GM19438 (cell line): Measurements from ENCODE around the gene SOX10.
"Not testable (repeated sequence)": the region's sequence is repeated elsewhere in the genome, so short reads cannot be mapped to it uniquely, and the experiment has no call there.

Source experiments
- ATAC-seq: cut with Tn5 transposase; IDR thresholded peaks from one replicate; pipeline ENCODE4 v1.9.1; 2021; ENCODE audit warnings: low read depth; ENCODE audit not compliant: unreplicated experiment

Gene SOX10

DNA sequence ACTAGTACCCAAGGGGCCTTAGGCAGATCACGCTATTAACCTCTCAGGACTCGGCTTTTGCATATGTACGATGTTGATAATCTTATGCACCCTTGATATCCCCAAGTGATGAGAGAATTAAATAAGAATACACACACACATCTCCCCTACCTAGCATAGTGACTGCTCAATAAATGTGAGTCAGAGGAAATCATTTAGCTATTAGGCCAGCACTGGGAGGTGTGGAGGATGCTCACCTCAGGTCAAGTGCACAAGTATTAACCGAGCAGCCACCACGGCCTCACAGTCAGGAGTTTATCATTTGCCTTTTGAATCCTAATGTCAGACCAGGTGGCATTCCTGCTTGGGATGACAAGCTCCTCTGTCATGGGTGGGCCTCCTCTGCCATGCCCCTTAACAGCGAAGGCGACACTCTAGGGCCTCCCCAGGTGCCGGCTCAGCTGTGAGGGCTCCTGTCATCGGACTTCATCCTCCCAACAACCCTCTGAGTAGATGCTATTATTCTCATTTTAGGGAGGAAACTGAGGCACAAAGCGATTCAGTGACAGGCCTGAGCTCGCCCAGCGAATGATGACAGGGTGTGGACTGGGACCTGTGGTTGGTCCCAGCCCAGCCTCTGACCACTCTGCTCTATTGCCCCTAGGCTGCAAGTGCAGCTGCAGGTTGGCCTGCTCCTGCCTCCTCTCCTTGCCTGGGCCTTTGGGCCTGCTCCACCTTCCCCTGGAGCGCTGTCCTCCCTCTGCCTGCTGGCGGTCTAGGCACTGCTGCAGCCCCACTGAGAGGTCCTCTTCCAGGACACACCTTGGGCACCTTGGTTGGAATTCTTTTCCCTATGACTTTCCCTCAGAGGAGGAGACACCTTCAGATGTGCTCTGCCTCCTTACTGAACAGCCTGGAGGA, 5.0 kb upstream of the SOX10 start:
- ATAC-seq = no peak

DNA sequence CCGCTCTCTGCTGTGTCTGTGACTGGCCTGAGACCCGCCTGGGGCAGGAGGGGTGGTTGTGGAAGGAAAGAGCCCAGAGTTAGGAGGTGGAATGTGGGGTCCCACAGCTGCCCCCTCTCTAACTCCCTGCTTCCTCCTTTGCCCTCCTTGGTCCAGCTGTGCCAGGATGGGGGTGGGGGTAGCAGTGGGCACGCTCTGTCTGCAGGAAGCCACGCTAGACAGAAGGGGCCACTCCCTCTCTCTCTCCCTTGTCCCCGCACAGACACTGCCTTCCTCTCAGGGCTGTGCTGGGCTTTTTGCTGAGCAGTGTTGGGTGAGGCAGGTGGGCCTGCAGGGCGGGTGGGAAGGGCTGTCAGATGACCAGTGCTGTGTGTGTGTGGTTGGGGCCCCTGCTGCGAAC, 2.0 kb upstream of the SOX10 start:
- no peak for ATAC-seq

DNA sequence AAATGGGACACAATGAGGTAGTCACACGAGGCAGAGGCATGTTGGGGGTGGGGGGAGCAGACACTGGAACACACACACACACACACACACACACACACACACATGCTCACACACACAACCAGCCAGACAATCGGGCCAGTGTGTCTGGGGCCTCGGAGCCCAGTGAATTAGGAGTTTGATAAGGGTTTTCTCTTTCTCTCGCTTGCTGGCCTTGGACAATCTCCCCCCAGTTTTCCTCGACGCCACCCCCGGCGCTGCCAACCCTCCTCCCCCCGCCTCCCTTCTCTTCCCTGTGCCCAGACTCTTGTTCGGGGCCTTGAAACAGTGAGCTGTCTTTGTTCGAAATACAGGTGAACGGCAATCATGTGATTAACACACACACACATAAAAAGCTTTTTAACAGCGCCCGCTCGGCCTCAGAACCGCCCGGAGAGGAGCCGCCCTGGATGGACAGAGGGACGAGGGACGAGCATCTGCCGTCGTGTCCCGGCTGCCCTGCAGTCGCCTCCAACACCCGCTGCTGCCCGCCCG, 1.5 kb upstream of the SOX10 start:
- no peak for ATAC-seq

DNA sequence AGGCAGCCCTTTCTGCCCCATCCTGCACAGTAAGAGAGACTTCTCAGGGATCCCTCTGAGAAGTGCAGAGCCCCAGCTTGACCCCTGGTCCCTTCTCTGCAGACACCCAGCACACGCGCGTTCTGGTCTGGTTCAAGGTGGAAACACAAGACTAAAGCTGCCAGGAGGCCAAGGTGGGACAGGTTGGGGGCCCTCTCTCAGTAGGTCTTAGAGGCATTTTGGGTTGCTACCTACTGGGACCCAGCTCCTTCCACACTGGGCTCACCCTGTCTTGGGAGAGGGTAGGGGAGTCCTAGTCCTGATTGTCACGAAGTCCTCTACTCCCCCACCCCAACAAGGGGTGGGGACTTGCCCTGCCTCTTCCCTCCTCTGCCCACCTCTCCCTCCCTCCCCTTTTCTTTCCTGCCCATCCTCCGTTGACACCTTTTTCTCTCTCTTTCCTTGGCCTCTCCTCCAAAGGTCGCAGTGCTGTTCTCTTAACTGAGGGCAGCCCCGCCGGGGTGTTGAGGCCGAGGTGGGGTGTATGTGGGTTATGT, 763 bp upstream of the SOX10 start:
- no peak for ATAC-seq

DNA sequence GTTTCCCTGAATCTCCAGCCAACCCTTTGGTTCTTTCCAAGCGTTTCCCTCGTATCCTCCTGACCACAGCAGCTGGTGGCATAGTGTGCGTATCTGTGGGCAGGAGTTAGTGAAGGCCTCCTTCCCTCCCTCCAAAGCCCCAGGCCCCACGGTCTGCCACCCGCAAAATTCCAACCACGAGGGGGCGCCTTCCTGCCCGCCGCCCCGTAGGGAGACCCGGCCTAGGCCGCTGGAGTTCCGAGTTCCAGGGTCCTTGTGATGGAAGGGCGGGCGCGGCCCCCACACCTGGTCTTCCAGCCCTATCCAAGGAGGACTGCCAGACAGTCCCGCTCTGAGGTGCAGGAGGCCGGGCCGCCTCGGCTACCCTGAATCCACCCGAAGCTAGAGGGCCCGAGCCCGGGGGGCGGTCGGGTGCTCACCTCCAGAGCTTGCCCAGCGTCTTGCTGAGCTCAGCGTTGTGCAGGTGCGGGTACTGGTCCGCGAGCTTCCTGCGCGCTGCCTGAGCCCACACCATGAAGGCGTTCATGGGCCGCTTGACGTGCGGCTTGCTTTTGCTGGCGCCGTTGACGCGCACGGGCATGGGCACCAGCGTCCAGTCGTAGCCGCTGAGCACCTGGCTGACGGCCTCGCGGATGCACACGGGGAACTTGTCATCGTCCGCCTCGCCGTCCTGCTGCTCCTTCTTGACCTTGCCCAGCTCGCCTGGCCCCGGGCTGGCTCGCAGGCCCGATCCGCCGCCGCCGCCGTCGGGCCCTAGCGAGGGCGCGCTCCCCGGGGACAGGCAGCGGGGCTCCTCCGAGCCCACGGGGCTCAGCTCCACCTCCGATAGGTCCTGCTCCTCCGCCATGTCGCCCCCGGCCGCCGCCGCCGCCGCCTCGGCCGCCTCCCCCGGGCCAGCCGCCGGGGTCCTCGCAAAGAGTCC, 1.2 kb downstream of the SOX10 start:
- ATAC-seq = no peak

DNA sequence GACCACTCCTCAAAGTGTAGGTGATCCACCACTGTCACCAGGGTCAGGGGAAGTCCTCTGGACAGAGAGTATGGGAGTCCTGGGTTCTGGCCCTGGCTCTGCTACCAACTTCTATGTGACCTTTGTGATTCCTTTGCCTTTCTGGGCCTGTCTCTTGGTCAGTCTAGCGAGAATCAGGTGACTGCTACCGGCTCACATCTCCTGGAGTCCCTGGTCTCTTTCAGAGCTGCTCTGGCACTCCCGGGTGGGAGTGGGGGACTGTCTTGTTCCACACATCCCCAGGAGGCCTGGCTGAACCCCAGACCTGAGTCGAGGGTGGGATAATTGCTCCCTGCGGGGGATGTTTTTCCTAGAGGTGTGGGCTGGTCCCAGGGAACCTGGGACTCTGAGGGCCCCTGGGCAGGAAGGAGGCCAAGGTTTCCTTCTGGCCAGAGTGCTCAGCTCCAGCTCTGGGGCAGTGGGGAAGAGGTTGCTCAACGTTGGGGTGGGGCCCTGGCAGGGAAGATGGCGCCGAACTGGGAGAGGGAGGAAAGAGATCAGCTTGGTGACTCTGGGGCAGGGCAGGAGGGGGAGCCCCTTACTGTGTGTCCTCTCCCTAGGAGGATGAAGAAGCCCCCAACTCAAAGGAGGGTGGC, 2.1 kb downstream of the SOX10 start:
- ATAC-seq = no peak

DNA sequence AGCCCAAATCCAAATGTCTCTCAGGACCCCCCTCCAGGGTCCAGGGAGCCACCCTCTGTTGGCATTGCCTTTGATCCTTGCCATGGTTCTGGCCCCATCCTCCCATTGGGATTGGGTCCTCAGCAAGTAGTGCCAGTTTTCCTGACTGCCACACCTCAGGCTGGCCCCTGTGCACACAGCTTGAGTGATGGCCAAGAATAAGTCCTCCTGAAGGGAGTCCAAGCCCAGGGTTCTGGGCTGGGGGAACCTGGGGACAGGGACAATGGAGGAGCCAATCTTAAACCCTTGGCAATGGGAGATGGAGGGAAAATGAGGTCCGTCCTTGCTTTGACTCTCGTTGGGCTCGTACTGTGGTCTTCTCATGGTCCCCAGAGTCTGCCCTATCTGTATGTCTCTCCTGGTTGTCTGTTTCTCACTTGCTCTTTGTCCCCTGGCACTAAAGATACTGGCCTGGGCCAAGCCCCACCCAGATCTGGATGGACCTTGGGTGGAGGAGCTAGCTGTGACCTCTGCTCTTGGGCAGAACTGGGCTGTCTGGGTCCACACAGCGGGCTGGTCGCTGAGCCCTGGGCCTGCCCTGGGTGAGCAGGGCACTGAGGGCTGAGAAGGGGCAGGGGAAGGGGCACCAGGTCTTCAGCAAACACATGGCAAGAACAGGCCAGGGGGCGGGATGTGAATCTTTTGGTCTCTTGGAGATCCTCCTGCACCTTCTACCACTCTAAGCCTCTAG, 2.9 kb downstream of the SOX10 start:
- no peak for ATAC-seq

DNA sequence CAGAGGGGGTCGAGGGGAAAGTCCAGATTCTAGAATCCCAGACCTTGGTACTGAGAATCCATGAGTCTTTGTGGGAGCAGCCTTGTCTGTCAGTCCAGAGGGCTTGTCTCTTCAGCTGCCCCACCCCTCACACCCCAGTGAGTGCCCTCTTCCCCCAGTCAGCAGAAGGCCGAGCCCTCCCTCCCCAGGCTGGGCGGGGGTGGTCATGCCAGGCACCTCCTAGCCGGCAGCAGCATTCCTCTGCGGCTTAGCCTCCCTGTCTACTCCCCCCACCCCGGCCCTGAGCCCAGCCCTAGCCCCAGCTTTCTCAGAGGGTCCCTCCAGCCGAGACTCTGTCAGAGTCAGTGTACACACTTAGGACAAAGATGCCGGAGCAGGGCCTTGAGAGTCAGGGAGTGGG, 4.6 kb downstream of the SOX10 start:
- no peak for ATAC-seq

DNA sequence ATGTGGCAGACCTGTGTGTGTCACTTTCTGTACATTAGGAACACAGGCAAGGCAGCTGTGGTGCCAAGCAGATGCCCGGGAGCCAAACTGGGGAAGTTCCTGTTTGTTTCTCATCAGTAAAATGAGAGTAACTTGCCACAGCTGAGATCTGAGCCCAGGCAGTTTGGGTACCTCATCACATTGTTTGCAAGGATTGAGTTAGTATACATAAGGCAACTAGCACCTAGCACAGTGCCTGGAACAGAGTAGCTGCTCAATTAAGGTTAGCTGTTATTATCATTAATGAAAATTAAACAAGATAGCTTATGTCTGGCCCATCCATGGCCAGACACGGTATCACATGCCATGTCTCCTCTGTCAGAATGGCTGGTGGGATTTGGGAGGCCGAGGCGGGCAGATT, 7.8 kb downstream of the SOX10 start:
- no peak for ATAC-seq

DNA sequence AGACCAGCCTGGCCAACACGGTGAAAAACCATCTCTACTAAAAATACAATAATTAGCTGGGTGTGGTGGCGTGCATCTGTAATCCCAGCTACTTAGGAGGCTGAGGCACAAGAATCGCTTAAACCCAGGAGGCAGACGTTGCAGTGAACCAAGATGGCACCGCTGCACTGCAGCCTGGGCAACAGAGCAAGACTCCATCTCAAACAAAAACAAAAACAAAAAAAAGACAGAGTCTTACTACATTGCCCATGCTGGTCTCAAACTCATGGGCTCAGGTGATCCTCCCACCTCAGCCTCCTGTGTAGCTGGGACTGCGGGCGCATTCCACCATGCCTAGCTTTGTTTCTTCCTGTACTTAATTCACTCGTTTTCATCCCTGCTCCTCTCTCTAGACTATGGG, 8.3 kb downstream of the SOX10 start:
- ATAC-seq = not testable (repeated sequence)

DNA sequence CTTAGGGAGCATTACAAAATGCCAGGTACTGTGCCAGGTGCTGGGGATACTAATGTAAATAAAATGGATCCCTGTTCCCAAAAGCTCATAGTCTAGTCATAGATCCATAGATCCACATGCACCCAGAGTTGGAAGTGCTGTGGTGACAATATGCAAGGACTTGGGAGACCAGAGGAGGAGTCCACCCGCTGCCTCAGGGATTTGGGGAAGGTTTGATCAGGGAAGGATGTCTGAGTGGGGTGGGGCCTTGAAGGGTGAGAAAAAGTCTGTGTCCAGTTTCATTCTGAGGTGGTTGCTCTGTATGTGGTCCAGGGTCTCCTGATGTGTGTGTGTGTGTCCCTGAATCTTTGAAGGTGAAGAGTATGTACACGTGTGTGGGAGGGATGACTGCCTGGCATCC, 9.2 kb downstream of the SOX10 start:
- no peak for ATAC-seq

DNA sequence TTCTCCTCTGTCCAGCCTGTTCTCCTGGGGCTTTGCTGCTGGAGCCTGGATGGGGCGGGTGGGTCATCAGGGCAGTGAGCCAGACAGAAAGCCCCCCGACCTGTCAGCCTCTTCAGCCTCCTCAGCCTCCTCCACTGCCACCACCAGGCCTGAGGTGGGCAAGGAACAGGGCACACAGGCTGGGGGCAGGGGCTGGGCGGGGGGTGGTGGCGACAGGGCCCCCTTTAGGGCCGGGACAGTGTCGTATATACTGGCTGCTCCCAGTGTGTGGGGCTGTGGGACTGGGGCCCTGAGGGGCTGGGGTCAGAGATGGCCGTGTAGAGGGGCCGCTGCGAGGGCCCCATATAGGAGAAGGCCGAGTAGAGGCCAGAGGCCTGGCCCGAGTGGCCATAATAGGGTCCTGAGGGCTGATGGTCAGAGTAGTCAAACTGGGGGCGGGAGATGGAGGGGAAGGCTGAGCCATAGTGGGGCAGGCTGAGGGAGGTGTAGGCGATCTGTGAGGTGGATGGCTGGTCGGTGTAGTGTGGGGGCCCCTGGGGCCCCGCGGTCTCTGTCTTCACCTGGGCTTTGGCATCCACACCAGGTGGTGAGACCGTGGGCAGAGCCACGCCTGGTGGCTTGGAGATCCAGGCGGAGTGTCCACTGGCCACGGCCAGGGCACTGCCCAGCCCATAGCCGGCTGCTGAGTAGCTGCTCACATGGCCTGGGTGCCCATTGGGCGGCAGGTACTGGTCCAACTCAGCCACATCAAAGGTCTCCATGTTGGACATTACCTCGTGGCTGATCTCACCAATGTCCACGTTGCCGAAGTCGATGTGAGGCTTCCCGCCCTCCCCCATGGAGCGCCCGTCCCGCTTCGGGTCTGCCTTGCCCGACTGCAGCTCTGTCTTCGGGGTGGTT, 10.8 kb downstream of the SOX10 start:
- no peak for ATAC-seq

DNA sequence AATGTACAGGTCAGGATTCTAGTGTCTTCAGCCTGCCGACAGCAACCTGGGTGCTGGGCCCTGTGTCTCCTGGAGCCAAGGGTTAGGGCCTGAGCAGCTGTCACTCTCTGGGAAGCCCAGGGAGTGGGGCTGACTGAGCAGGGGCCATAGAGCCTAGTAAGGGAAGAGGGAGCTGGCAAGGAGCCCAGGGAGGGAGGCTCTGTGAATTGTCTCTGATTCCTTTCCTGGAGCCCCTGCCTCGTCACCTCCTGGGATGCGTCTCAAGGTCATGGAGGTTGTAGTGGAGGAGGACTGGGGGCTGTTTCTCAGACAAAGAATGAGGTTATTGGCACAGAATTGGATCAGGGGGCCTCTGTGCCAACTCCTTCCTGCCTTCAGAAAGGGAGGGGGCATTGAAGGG, 11.8 kb downstream of the SOX10 start:
- ATAC-seq = no peak

DNA sequence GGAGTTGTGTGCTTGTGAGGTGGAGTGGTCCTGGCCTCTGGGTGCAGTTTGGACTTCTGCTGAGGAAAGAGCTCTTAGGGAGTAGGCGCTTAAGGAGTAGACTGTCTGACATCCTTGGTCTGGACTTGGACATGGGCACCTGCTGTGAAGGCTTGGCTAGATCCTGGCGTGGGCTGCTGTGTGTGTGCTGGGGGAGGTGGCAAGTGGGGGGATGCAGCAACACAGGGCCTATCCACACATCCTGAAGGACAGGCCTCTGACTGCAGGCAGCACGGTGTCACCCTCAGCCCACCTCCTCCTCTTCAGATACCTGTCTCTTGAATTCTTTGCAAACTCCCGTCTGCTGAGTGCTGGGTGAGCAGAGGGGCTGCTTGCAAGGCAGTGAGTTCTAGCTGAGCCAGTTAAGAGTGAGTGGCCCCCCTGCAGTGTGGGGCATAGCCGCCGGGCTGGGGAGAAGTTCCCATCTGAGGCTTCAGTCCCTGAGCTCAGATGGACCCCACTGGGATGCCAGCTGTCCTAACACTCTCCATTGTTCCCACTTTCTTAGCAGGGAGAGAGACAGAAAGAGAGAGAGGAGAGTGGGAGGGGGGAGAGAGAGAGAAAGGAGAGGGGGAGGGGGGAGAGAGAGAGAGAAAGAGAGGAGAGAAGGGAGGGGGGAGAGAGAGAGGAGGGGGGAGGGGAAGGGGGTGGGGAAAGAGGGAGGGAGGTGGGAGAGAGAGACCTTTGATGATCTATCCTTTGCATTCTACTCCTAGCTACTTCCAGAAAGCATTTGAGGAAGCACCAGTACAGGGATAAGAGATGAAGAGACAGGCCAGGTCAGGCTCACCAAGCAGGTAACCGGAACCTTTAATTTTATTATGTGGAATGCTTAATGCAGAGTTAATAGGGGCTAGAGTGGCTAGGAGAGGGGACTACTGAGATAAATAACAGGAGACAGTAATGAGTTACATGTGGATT, 12.6 kb downstream of the SOX10 start:
- no peak for ATAC-seq

DNA sequence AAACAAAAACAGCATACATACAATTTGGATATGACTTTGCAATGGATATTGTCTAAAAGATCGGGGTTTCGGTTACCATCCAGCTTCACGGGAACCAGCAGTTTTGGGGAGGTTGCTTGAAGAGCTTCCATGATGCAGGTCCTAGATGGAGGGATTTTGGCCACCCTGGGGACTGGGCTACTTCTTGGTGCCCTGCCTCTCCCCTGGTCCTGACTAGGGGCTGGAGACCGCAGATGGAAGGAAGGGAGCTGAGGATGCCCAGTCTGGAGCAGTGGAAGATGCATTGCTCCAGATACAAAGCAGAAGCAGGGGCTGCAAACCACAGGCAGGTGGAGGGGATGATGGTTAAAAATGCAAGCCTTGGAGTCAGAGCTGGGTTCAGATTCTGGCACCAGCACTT, 13.5 kb downstream of the SOX10 start:
- no peak for ATAC-seq

DNA sequence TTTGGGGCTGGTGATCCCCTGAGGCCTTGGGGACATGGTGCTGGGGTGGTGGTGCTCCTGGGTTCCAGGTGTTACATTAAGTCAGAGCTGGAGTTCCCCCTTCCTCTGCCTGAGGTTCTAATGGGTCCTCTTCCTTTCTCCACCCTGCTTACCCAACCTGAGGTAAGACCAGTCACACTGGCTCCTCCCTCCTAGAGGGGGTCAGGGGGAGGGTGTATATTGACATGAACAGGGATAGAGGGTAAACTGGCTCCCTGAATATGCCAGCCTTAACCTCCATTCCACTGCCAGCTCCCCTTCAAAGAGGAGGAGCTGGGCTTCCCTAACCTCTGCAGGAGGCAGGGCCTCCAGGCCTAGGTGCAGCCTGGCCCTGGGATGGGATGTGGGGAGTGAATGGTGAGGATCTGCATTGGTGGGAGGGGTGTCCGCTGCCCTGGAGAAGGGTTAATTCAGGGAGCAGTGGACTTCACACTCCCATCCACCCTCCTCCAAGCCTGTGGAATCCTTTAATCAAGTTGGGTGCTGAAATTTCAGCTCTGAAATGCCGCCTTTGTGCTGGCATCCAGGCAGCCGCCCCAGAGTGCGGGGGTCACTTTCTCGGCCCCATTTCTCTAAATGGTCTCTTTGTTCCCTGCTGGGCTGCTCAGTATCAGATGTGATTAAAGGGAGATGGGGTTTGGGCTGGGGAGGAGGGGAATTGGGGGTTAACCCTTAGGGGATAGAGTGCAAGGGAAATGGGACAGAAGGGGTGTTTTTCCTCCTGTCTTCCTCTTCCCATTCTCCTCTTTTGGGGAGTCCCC, 15.7 kb downstream of the SOX10 start:
- no peak for ATAC-seq
